CD4-positive, alpha-beta T cell treated with Interleukin-17A for 1 hour (primary cell): Measurements from ENCODE around the gene LGALSL.
"Not testable (repeated sequence)": the region's sequence is repeated elsewhere in the genome, so short reads cannot be mapped to it uniquely, and the experiment has no call there.

Experiments used
- DNase-seq: peaks from one replicate; pipeline ENCODE4 v3.0.0-alpha.2; 2020

LGALSL gene

GRCh38 chr2:64442801-64443429 lies 11.0 kb upstream of the LGALSL start:
- DNase-seq: no peak

GRCh38 chr2:64445970-64446369 lies 8.0 kb upstream of the LGALSL start:
- DNase-seq: not testable (repeated sequence)

- DNase-seq: no peak
These were observed 6.5 kb upstream of the LGALSL start for GRCh38 chr2:64447317-64448040.

- DNase-seq: no peak
These were observed 5.9 kb upstream of the LGALSL start for GRCh38 chr2:64448041-64448426.

- DNase-seq: no peak
These were observed 2.9 kb upstream of the LGALSL start for GRCh38 chr2:64451051-64451450.

- peak; percentile 38 for DNase-seq
These were observed 697 bp downstream of the LGALSL start for GRCh38 chr2:64454386-64455332.

- DNase-seq: no peak
These were observed 1.6 kb downstream of the LGALSL start for GRCh38 chr2:64455545-64455944.

- no peak for DNase-seq
These were observed 2.3 kb downstream of the LGALSL start for GRCh38 chr2:64456293-64456692.

- DNase-seq: no peak
These were observed 3.6 kb downstream of the LGALSL start for GRCh38 chr2:64457524-64457923.

GRCh38 chr2:64459575-64459974 lies 5.6 kb downstream of the LGALSL start:
- DNase-seq: no peak

- no peak for DNase-seq
These were observed 6.4 kb downstream of the LGALSL start for GRCh38 chr2:64460330-64460729.

- no peak for DNase-seq
These were observed 7.5 kb downstream of the LGALSL start for GRCh38 chr2:64461271-64462058.

GRCh38 chr2:64462171-64462570 lies 8.2 kb downstream of the LGALSL start:
- no peak for DNase-seq

- no peak for DNase-seq
These were observed 9.2 kb downstream of the LGALSL start for GRCh38 chr2:64462940-64463700.

GRCh38 chr2:64463781-64464180 lies 9.8 kb downstream of the LGALSL start:
- no peak for DNase-seq

GRCh38 chr2:64466478-64467085 lies 12.6 kb downstream of the LGALSL start:
- no peak for DNase-seq

GRCh38 chr2:64467096-64467843 lies 13.3 kb downstream of the LGALSL start:
- DNase-seq: no peak

GRCh38 chr2:64469261-64469660 lies 15.3 kb downstream of the LGALSL start:
- DNase-seq: no peak

- no peak for DNase-seq
These were observed 16.1 kb downstream of the LGALSL start for GRCh38 chr2:64470071-64470470.

GRCh38 chr2:64470766-64471295 lies 16.9 kb downstream of the LGALSL start:
- no peak for DNase-seq
